H1 (cell line): Measurements from ENCODE around the gene SARS2. TPM values are rescaled to one million over a fixed set of nuclear protein-coding genes. Genes with fewer than 3 reads are reported as not detected.

Experiments
- CTCF ChIA-PET: fragments of 300-600 bp; sonication (Branson Sonifier 250); formaldehyde crosslinking; loops from one replicate; lab custom pipeline; 2021; ENCODE audit not compliant: partially characterized antibody; lab: Charles Lee
- POLR2A ChIA-PET: fragments of 300-600 bp; sonication (Branson Sonifier 250); formaldehyde crosslinking; loops from one replicate; lab custom pipeline; 2021; ENCODE audit warnings: inconsistent platforms; ENCODE audit not compliant: partially characterized antibody; lab: Charles Lee
- DNase-seq, 2 experiments: peaks; one replicate each; pipeline versions ENCODE4 v3.0.0 to v3.0.0-alpha.2; 2010 to 2022; ENCODE audit warnings: low spot score in 2 of 2, low read depth in 1 of 2, mixed read lengths in 1 of 2
- FAIRE-seq: peaks from 2 replicates; lab custom pipeline; 2011; peaks lifted over from hg19 to GRCh38; lab: Jason Lieb, UNC
- H2AFZ ChIP-seq: 2 replicates; pipeline ENCODE4 v1.8.1; 2012; ENCODE audit warnings: low read length, inconsistent platforms
- H2AK5ac ChIP-seq: 2 replicates; pipeline ENCODE4 v1.6.1; 2013; ENCODE audit warnings: low read depth, low read length
- H2BK120ac ChIP-seq: replicated peaks from 2 replicates; pipeline ENCODE3; 2013; ENCODE audit warnings: low read depth, low read length, inconsistent platforms
- H2BK12ac ChIP-seq: 2 replicates; pipeline ENCODE4 v1.6.1; 2013; ENCODE audit warnings: low read depth, low read length
- H2BK15ac ChIP-seq: 2 replicates; pipeline ENCODE4 v1.6.1; 2013; ENCODE audit warnings: low read length
- H2BK20ac ChIP-seq: 2 replicates; pipeline ENCODE4 v1.6.1; 2013; ENCODE audit warnings: low read length
- H2BK5ac ChIP-seq: 2 replicates; pipeline ENCODE4 v1.6.1; 2013; ENCODE audit warnings: low read depth, low read length
- H3K14ac ChIP-seq: 2 replicates; pipeline ENCODE4 v1.6.1; 2013; ENCODE audit warnings: inconsistent platforms; ENCODE audit not compliant: insufficient read length
- H3K18ac ChIP-seq: 2 replicates; pipeline ENCODE4 v1.6.1; 2013; ENCODE audit warnings: low read length; ENCODE audit errors: extremely low read depth
- H3K23ac ChIP-seq: 2 replicates; pipeline ENCODE4 v1.6.1; 2013; ENCODE audit warnings: inconsistent platforms; ENCODE audit not compliant: insufficient read length
- H3K23me2 ChIP-seq: 2 replicates; pipeline ENCODE4 v1.6.1; 2013; ENCODE audit warnings: low read depth, low read length
- H3K27ac ChIP-seq: 2 replicates; pipeline ENCODE4 v1.6.1; 2011; ENCODE audit warnings: low read depth, low read length, inconsistent platforms
- H3K27me3 ChIP-seq, 4 experiments: replicated peaks in 1 of 4; 1 replicate in 1 of 4; 2 replicates in 3 of 4; pipeline versions ENCODE4 v1.6.1 to v1.8.1; 2011 to 2013; ENCODE audit warnings: low read length in 3 of 4, mild to moderate bottlenecking in 3 of 4, inconsistent platforms in 2 of 4, mixed read lengths in 2 of 4, moderate library complexity in 1 of 4; ENCODE audit not compliant: control insufficient read depth in 3 of 4, insufficient read depth in 3 of 4; ENCODE audit errors: extremely low read depth in 1 of 4
- H3K36me3 ChIP-seq, 4 experiments: 2 replicates each; pipeline versions ENCODE4 v1.6.1 to v1.8.1; 2011 to 2013; ENCODE audit warnings: mild to moderate bottlenecking in 4 of 4, low read length in 3 of 4, moderate library complexity in 2 of 4, control low read depth in 1 of 4, inconsistent platforms in 1 of 4; ENCODE audit not compliant: insufficient read depth in 4 of 4, control insufficient read depth in 2 of 4
- H3K4ac ChIP-seq: replicated peaks from 2 replicates; pipeline ENCODE3; 2013; ENCODE audit warnings: low read length, low read depth, mixed read lengths, inconsistent platforms; ENCODE audit not compliant: insufficient read length
- H3K4me1 ChIP-seq, 4 experiments: replicated peaks in 1 of 4; 1 replicate in 1 of 4; 2 replicates in 3 of 4; pipeline versions ENCODE4 v1.6.1 to v1.8.1; 2011 to 2013; ENCODE audit warnings: low read length in 3 of 4, inconsistent platforms in 2 of 4, mixed read lengths in 1 of 4; ENCODE audit not compliant: insufficient read depth in 4 of 4, control insufficient read depth in 3 of 4
- H3K4me2 ChIP-seq, 2 experiments: 2 replicates each; pipeline versions ENCODE4 v1.6.1 to v1.8.1; 2011 to 2013; ENCODE audit warnings: low read depth in 2 of 2, low read length in 2 of 2, control low read depth in 1 of 2, inconsistent platforms in 1 of 2, mild to moderate bottlenecking in 1 of 2; ENCODE audit not compliant: insufficient read depth in 1 of 2
- H3K4me3 ChIP-seq, 4 experiments: fragments of 200-600, 300-600 bp in 1 of 4; sonication (generic), shearing (Covaris generic), sonication (Bioruptor Twin) in 1 of 4; 2 replicates each; pipeline versions ENCODE4 v1.5.1 to v1.8.1; 2011 to 2016; ENCODE audit warnings: low read length in 4 of 4, low read depth in 3 of 4, control low read depth in 2 of 4, inconsistent platforms in 2 of 4, mild to moderate bottlenecking in 2 of 4, mixed read lengths in 1 of 4, moderate library complexity in 1 of 4; ENCODE audit not compliant: insufficient read depth in 2 of 4; ENCODE audit errors: extremely low read depth in 1 of 4
- H3K56ac ChIP-seq: replicated peaks from 2 replicates; pipeline ENCODE3; 2013; ENCODE audit warnings: low read depth, mild to moderate bottlenecking, mixed read lengths, low read length, inconsistent platforms; ENCODE audit not compliant: insufficient read length
- H3K79me1 ChIP-seq: 2 replicates; pipeline ENCODE4 v1.6.1; 2013; ENCODE audit warnings: low read depth, low read length, control low read depth
- H3K79me2 ChIP-seq, 2 experiments: 2 replicates each; pipeline versions ENCODE4 v1.6.1 to v1.8.1; 2012 to 2013; ENCODE audit warnings: low read length in 2 of 2, mild to moderate bottlenecking in 2 of 2, inconsistent platforms in 1 of 2; ENCODE audit not compliant: insufficient read depth in 2 of 2, control insufficient read depth in 1 of 2
- H3K9ac ChIP-seq, 4 experiments: replicated peaks in 1 of 4; 1 replicate in 1 of 4; 2 replicates in 3 of 4; pipeline versions ENCODE4 v1.6.1 to v1.8.1; 2011 to 2013; ENCODE audit warnings: low read depth in 3 of 4, low read length in 3 of 4, control low read depth in 2 of 4, mild to moderate bottlenecking in 2 of 4, moderate library complexity in 2 of 4, inconsistent platforms in 1 of 4; ENCODE audit errors: extremely low read depth in 1 of 4
- H3K9me3 ChIP-seq, 2 experiments: 2 replicates each; pipeline versions ENCODE4 v1.6.1 to v1.8.1; 2012 to 2013; ENCODE audit warnings: mild to moderate bottlenecking in 2 of 2, moderate library complexity in 2 of 2, control low read depth in 1 of 2, inconsistent platforms in 1 of 2, low read depth in 1 of 2, low read length in 1 of 2, mixed read lengths in 1 of 2; ENCODE audit not compliant: insufficient read depth in 2 of 2
- H4K20me1 ChIP-seq, 2 experiments: replicated peaks in 1 of 2; 2 replicates each; pipeline versions ENCODE3 to v1.8.1; 2011 to 2013; ENCODE audit warnings: inconsistent platforms in 2 of 2, low read length in 2 of 2, mild to moderate bottlenecking in 1 of 2; ENCODE audit not compliant: insufficient read depth in 2 of 2, control insufficient read depth in 1 of 2
- H4K5ac ChIP-seq: 2 replicates; pipeline ENCODE4 v1.6.1; 2013; ENCODE audit warnings: low read length, low read depth, mixed read lengths, inconsistent platforms; ENCODE audit not compliant: insufficient read length
- H4K8ac ChIP-seq: 2 replicates; pipeline ENCODE4 v1.8.0; 2013; ENCODE audit warnings: mild to moderate bottlenecking, moderate library complexity, low read length, inconsistent platforms; ENCODE audit not compliant: insufficient read depth; ENCODE audit errors: extremely low read depth
- H4K91ac ChIP-seq: replicated peaks from 2 replicates; pipeline ENCODE3; 2013; ENCODE audit warnings: low read length, mixed read lengths, inconsistent platforms; ENCODE audit not compliant: insufficient read length
- ATF3 ChIP-seq: IDR thresholded peaks from 2 replicates; pipeline ENCODE4 v1.6.1; 2011; ENCODE audit warnings: low read depth, mild to moderate bottlenecking, low read length; ENCODE audit not compliant: insufficient read depth
- CEBPB ChIP-seq: IDR thresholded peaks from 2 replicates; pipeline ENCODE4 v1.6.1; 2012; ENCODE audit warnings: low read depth, low read length
- CHD1 ChIP-seq: IDR thresholded peaks from 2 replicates; pipeline ENCODE4 v1.6.1; 2012; ENCODE audit warnings: low read depth, low read length, improper control_type of control experiment
- CREB1 ChIP-seq: IDR thresholded peaks from 2 replicates; pipeline ENCODE4 v1.6.1; 2012; ENCODE audit warnings: inconsistent platforms
- EZH2 ChIP-seq: fragments of 200-600 bp; sonication (generic); IDR thresholded peaks from 2 replicates; pipeline ENCODE4 v1.7.1; 2012; ENCODE audit warnings: low read depth, mild to moderate bottlenecking, moderate library complexity, low read length, inconsistent platforms; ENCODE audit not compliant: severe bottlenecking
- GTF2F1 ChIP-seq: IDR thresholded peaks from 2 replicates; pipeline ENCODE4 v1.6.1; 2012; ENCODE audit warnings: low read depth, low read length, improper control_type of control experiment, borderline replicate concordance
- JUND ChIP-seq: IDR thresholded peaks from 2 replicates; pipeline ENCODE4 v1.6.1; 2011; ENCODE audit warnings: mild to moderate bottlenecking, improper control_type of control experiment, low read length
- KDM4A ChIP-seq: IDR thresholded peaks from one replicate; pipeline ENCODE4 v1.7.1; 2012; ENCODE audit warnings: low read depth, mild to moderate bottlenecking, moderate library complexity, low read length, inconsistent platforms; ENCODE audit not compliant: severe bottlenecking
- RFX5 ChIP-seq: IDR thresholded peaks from 2 replicates; pipeline ENCODE4 v1.6.1; 2011; ENCODE audit warnings: low read depth, low read length, improper control_type of control experiment, borderline replicate concordance
- SAP30 ChIP-seq: fragments of 300-600 bp; sonication (generic); IDR thresholded peaks from 2 replicates; pipeline ENCODE4 v1.7.1; 2012; ENCODE audit warnings: low read length, moderate library complexity, mild to moderate bottlenecking, inconsistent platforms; ENCODE audit not compliant: insufficient read depth, insufficient replicate concordance
- SRF ChIP-seq: IDR thresholded peaks from 2 replicates; pipeline ENCODE4 v1.6.1; 2011; ENCODE audit warnings: mild to moderate bottlenecking, low read depth, low read length, moderate library complexity
- WGBS, 2 experiments: shearing (Covaris generic) in 1 of 2; methylation state at CpG; one replicate each; pipeline versions ENCODE4 v1.1.6 to v1.1.7; 2013 to 2015; ENCODE audit warnings: low lambda C conversion rate in 2 of 2, mixed read lengths in 2 of 2, inconsistent platforms in 1 of 2, low coverage in 1 of 2, missing lambda C conversion rate in 1 of 2; ENCODE audit not compliant: insufficient replicate concordance in 2 of 2, insufficient coverage in 1 of 2, insufficient read length in 1 of 2; ENCODE audit errors: extremely low coverage in 1 of 2, missing lambda C conversion rate in 1 of 2; 5-methylcytosine and 5-hydroxymethylcytosine counted together
- polyA plus RNA-seq, 7 experiments: library from polyadenylated mRNA; depleted of rRNA in 3 of 7; stranded (reverse) in 5 of 7; unstranded in 2 of 7; fragments of >200 nt in 5 of 7; fragments of 200-250 nt in 2 of 7; gene quantifications; 1 replicate in 5 of 7; 2 replicates in 1 of 7; 4 replicates in 1 of 7; pipeline versions ENCODE4 v1.2.1 to v1.2.3, GENCODE V29; 2011 to 2013; ENCODE audit warnings: missing spikeins in 2 of 7, mixed read lengths in 2 of 7
- total RNA-seq: library from RNA; stranded (reverse); fragmentation: NEBNext Ultra II Directional; extraction: Animal tissue kit (Norgen Biotek cat#: 25700); gene quantifications from 2 replicates; pipeline ENCODE4 v1.2.1, GENCODE V29; 2021

SARS2 gene
- total and polyA plus RNA-seq, 2 of the 8 experiments (the other 6 are each of a cell fraction or from before 2014, with no cell fraction given): 68.0 to 102 TPM

- Histone ChIP-seq H3K23me2 (peaks cover 13% of the 10 kb centered on the region; the same call in 1 of the 2 replicates), H3K27me3 (peaks cover 0 to 9% (median 4%) of the 10 kb centered on the region in 4 experiments; a peak in 3 of 7 replicates), H3K79me1 (no peaks in the 10 kb centered on the region; the same call in 1 of the 2 replicates), H3K4me3 (peak overlapping the region; percentile 74 to 90 (median 84); a peak in 6 of 8 replicates), H2BK12ac (no peak overlapping the region), H3K27ac (no peak overlapping the region), H3K9ac (peak overlapping the region in 1 of 4 experiments; percentile 83; a peak in 1 of 7 replicates), H3K4me1 (peaks cover 0 to 9% (median 3%) of the 10 kb centered on the region in 4 experiments; a peak in 4 of 7 replicates), H4K8ac (no peak overlapping the region), H3K79me2 (peaks cover 0 to 16% of the 10 kb centered on the region in 2 experiments; a peak in 2 of 4 replicates), H3K36me3 (peaks cover 0 to 8% (median 1%) of the 10 kb centered on the region in 4 experiments; a peak in 2 of 8 replicates), H2AK5ac (no peak overlapping the region), H4K5ac (no peak overlapping the region), H2BK5ac (no peak overlapping the region), H4K20me1 (peaks cover 0 to 3% of the 10 kb centered on the region in 2 experiments), H3K4ac (no peak overlapping the region), H3K14ac (no peak overlapping the region), H3K9me3 (0 out of 4 replicates have a peak, but pooled peaks cover 0 to 2% of the 10 kb centered on the region in 2 experiments), H4K91ac (no peak overlapping the region), H3K18ac (no peak overlapping the region), H3K56ac (no peak overlapping the region), H2AFZ (no peak overlapping the region), H3K23ac (no peak overlapping the region), H3K4me2 (peak overlapping the region; percentile 84 to 94), H2BK15ac (no peak overlapping the region), H2BK20ac (no peak overlapping the region), H2BK120ac (no peak overlapping the region)
- ChIA-PET POLR2A (interaction anchor here (0.5 to 2.5 kb wide), 21 partner anchors 9 to 266 kb away, joined by 3 to 11 read pairs (median 4); partner anchors contain the start of genes CCER2, ECH1, FBXO17 and MRPS12), CTCF (interaction anchor here (0.6 to 2.3 kb wide), 12 partner anchors 9 to 1599 kb away, joined by 3 to 11 read pairs (median 3); partner anchors contain the start of genes MRPS12 and SARS2)
- no peak for FAIRE-seq
- WGBS, 2 experiments: 78% methylated on average over 3 of the region's 3 CpGs; no CpG with 5 or more reads in 1 of the 2 experiments
- no peak for DNase-seq
- no peak for TF ChIP-seq SAP30
- no peak for TF ChIP-seq GTF2F1
- no peak for TF ChIP-seq KDM4A
- no peak for TF ChIP-seq ATF3
- TF ChIP-seq CREB1: no peak
- no peak for TF ChIP-seq CEBPB
- no peak for TF ChIP-seq EZH2
- no peak for TF ChIP-seq JUND
- no peak for TF ChIP-seq CHD1
- TF ChIP-seq RFX5: no peak
- no peak for TF ChIP-seq SRF
These were observed 29.8 kb downstream of the SARS2 start for GRCh38 chr19:38900743-38901190.
